Activated T-cell treated with anti-CD3 and anti-CD28 coated beads for 48 hours (primary cell): ENCODE data around the gene CASKIN2.
"Not testable (repeated sequence)": the region's sequence is repeated elsewhere in the genome, so short reads cannot be mapped to it uniquely, and the experiment has no call there.

ENCODE experiments used
- DNase-seq: peaks from one replicate; pipeline ENCODE4 v3.0.0-alpha.2; 2020; ENCODE audit warnings: low read depth

The CASKIN2 gene

DNA sequence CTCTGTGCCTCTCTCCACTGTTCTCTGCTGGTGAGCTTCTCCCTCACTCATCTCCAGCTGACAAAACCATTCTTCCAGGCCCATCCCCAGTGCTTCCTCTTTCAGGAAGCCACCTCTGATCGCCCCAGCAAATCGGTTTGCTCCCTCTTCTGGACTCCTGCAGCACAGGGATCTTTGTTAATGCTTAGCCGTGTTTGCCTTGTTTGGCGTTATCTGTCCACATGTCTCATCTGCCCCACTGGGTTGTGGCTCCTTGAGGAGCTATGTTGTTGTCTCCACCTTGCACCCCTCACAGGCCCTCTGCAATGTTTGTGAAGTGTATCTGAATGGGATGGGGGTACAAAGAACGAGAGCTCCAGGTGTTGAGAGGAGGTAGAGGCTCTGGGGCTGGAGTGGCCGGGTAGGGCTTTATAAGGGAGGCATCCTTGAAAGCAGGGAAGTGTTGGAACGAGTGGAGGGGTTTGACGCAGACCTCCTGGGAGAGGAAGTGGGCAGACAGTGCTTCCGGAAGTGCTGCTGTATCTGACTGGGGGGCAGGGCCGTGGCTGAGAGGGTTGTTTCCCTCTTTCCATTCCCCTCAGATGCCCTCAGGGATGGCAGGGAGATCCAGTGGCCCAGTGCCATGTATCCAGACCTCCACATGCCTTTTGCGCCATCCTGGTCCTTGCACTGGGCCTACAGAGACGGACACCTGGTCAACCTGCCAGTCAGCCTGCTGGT is 27.8 kb downstream of the CASKIN2 start:
- DNase-seq = peak; percentile 27

- no peak for DNase-seq
These were observed 28.4 kb downstream of the CASKIN2 start for GRCh38 chr17:75486951-75487350.

DNA sequence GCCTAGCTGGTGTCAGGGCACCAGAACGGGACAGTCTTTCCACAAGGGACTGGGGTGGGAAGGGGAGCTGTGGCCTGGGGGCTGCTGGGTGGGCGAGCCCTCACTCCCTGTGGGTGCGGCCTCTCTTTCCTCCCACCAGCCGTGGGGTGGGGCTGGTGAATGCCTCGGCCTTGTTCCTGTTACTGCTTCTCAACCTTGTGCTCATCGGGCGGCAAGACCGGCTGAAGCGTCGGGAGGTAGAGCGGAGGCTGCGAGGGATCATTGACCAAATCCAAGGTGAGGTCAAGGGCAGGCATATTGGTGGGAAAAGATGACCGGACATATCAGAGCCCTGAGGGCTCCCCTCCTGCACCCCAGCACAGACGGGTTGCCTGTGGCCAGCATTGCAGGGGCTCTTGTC is 29.2 kb downstream of the CASKIN2 start:
- no peak for DNase-seq

DNA sequence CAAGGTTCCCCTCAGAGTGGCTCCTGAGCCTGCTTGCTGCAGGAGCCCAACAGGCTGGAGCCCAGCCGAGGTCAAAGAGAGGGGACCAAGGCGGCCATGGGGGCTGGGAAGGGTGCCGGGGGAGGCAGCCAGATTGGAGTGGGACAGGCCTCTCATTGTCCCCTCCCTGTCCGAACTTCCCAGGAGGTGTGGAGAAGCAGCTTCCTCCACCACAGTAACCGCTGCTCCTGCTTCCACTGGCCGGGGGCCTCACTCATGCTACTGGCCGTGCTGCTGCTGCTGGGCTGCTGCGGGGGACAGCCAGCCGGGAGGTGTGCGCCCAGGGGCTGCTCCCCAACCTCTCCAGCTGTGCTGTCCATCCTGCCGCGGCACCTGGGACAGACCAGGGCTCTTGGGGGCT is 29.6 kb downstream of the CASKIN2 start:
- DNase-seq = no peak

- DNase-seq = no peak
These were observed 33.0 kb downstream of the CASKIN2 start for GRCh38 chr17:75482098-75482942.

DNA sequence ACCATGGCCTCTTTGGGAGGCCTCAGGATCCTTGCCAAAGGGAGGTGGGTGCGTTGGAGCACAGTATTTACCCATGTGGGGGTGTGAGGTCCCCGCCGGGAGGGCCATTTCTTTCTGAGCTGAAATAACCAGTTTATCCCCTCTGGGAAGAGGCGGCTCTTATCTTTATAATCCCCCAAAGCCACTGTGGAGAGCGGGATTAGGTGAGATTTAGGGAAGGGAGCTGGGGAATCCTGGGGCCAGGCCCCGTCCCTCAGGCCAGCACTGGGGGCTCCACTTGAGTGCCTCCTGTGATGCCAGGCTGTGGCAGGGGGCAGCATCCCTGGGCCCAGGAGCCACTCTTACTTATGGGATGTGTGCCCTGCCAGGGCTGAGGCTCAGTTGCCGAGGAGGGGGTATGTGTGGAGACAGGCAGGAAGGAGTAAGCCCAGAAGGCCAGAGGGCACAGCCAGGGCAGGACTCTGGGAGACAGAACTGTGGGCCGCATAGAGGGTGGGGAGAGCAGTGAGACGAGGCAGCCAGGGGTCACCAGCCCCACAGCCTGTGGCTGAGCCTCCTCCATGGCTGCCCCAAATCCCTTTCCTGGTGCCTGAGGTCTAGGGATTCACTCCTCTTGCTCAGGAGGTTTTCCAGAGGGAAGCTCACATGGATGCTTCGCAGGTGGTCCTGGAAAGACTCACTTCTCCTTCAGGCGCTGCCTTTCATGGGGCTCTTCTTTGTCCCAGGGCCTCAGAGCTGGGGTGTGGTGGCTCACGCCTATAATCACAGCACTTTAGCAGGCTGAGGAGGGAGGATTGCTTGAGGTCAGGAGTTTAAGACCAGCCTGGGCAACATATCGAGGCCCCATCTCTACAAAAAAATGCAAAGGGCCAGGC is 33.9 kb downstream of the CASKIN2 start:
- no peak for DNase-seq

DNA sequence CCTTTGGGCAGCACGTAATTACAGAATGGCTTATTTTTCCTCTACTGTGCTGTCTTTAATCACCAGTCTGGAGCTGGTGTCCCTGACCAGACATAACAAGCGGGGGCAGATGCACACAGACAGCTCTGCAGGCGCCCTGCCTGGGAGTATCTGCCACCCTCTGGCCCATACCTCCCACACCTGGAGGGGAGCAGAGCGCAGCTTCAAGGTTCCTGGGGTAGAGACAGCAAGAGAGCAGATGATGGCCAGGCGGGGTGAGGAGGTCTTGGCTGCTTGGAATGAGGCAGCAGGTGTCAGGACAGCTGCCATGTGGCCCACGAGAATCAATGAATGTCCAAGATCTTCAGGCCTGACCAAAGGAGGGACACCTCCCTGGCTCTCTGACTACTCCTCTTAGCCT is 35.1 kb downstream of the CASKIN2 start:
- DNase-seq = no peak

DNA sequence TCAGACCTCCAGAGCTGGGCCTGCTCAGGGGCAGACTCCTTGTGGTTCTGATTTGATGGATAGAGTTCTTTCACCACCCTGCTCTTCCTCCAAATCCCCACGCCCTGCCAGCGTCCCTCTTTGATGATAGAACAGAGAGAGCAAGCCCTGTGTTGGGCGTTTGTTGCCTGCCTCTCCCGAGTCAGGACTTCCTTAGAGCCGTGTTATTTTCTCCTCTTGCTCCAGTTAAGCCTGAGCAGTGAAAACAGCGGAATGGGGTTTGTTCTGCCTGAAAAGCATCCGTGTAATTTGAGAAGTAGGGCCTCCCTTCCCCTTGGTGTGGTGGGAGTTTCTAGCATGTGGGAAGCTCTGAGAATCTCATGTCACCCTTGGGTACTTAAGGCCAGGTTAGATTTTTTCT is 36.8 kb downstream of the CASKIN2 start:
- DNase-seq = no peak

DNA sequence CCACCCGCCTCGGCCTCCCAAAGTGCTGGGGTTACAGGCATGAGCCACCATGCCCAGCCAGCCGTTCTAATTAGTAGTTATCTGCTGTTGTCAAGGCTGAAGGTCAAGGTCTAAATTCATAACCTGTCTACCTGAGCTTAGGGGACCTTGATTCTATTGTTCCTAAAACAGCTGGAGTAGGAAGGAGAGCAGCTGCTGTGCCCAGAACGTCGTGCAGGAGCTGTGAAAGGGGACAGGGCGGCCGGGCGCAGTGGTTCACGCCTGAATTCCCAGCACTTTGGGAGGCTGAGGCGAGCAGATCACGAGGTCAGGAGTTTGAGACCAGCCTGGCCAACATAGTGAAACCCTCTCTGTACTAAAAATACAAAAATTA is 37.9 kb downstream of the CASKIN2 start:
- DNase-seq = not testable (repeated sequence)

- DNase-seq = no peak
These were observed 38.4 kb downstream of the CASKIN2 start for GRCh38 chr17:75476752-75477489.

DNA sequence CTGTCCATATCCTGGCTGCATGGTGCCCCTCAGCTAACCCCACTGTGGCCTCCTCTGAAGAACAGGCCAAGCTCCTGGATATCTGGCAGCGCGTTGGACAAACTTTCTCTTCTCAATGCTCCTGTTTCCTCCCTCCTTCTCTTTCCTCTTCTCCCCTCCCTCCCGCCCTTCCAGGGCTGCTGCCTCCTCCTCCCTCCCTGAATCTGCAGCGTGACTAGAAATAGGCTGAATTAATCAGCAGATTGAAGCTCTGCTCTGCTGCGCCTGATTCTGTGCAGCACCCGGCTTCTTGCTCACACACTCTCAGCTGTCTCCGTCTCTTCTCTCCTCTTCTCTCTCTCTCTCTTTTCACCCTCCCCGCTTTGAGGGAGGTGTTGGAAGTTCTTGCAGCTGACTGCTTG is 39.1 kb downstream of the CASKIN2 start:
- DNase-seq = no peak

- no peak for DNase-seq
These were observed 39.5 kb downstream of the CASKIN2 start for GRCh38 chr17:75475851-75476250.

DNA sequence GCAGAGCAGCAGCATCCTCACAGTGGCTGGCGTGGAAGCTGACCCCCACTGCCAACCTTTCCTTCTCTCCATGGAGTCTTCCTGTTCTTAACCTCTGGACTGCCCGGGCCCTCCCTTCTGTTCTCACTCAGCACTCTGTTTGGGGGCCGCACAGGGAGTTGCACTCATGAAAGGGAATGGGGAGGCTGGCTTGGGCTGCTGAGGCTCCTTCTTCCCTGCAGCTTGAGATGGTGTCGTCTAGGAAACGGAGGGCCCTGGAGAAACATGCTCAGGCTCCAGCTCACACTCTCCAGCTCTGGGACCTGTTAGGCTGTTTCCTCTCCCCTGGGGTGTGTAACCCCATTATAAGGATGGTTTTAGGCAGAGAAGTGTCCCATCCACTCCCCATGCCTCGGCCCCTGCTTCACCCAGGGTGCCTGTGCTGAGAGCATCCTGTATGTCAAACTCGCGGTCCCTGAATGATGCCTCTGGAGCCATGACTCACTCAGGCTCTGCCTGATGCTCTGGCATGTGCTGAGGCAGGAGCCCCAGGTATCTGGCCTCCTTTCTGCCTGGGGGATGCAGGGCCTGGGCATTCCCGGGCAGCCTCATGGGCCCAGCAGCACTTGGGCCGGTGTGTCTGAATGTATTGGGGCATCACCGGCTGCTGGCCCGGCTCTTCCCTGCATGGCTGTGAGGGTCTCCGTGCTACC is 40.0 kb downstream of the CASKIN2 start:
- DNase-seq = no peak

- DNase-seq = no peak
These were observed 40.6 kb downstream of the CASKIN2 start for GRCh38 chr17:75474736-75475135.

GRCh38 chr17:75473246-75473645 is 42.1 kb downstream of the CASKIN2 start:
- no peak for DNase-seq

DNA sequence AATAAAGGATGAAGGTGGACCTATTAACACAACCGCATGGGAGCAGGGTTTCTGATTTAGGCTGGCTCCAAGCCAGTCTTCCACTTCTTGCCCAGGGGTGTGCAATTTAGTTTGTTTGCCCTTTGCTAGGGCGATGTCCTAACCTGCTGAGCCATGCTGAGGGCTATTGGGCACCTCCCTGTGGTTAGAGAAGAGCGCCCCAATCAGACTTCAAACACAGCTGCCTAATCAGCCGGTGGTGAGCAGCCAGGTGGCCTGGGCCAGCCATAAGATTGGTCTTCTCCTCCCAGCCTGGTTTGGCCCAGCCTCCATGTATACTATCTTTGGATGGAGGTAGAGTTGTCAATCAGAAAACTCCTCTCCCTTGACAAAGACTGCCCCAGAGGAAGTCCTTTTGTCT is 43.2 kb downstream of the CASKIN2 start:
- DNase-seq = no peak

GRCh38 chr17:75471207-75471606 is 44.1 kb downstream of the CASKIN2 start:
- DNase-seq = no peak

GRCh38 chr17:75468779-75469373 is 46.5 kb downstream of the CASKIN2 start:
- no peak for DNase-seq

DNA sequence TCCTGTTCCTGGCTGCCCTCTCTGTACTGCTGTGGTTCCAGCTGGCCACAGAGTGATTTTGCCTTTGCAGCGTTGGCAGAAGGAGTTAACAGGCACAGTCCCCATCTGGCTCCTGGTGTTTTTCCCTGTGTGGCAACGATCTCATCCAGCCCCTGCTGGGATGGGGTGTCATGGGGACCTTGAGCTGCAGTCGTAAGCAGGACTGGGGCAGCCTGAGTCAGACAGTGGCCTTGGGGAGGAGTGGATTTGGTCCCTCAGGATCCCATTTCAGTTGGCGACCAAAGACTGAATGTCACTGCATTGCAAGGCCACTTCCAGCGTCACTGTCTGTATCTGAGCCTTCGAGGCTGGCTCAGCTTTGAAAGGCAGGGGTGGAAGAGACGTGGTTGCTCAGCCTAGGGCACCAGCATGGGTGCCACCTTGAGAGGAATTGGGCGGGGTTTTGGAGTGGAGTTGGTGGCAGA is 47.0 kb downstream of the CASKIN2 start:
- DNase-seq = no peak

- DNase-seq = no peak
These were observed 50.3 kb downstream of the CASKIN2 start for GRCh38 chr17:75465039-75465438.

- DNase-seq = no peak
These were observed 51.7 kb downstream of the CASKIN2 start for GRCh38 chr17:75463603-75464002.
